ENCODE data around the gene CFAP73. TPM values are rescaled to one million over a fixed set of nuclear protein-coding genes. Genes with fewer than 3 reads are reported as not detected.

Gene CFAP73
- total RNA-seq, 6 experiments from 2014 or later = 0.15 TPM; not detected in 5

DNA sequence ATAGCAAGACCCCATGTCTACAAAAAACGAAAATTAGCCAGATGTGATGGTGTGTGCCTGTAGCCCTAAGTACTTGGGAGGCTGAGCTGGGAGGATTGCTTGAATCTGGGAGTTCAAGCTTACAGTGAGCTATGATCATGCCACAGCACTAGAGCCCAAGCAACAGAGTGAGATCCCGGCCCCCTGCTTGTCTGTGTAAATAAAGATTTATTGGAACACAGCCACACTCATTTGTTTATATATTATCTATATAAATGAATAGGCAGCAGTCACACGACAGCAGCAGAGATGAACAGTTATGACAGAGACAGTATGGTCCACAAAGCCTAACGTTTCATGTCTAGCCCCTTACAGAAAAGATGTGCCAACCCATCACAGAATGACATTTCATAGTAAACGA is 20.9 kb downstream of the CFAP73 start:
- Histone ChIP-seq H3K27ac (no peak overlapping the region), H3K4me1 (no peaks in the 10 kb centered on the region), H3K4me3 (no peak overlapping the region), H3K36me3 (peaks cover 16 to 84% (median 39%) of the 10 kb centered on the region in 4 donors), H3K9me3 (no peaks in the 10 kb centered on the region), H3K27me3 (no peaks in the 10 kb centered on the region)
- intact Hi-C loops (cut with DNase I) = loop anchor here in 1 of 2 donors (10.0 kb wide), 1 partner anchor 126 kb away; no protein-coding TSS in a partner anchor
- 82% methylated on average over 5 of the region's 5 CpGs for WGBS (ENCODE audit: insufficient coverage, low coverage, low lambda C conversion rate, missing lambda C conversion rate)
- no peak for DNase-seq
- TF ChIP-seq, protein P1, sequence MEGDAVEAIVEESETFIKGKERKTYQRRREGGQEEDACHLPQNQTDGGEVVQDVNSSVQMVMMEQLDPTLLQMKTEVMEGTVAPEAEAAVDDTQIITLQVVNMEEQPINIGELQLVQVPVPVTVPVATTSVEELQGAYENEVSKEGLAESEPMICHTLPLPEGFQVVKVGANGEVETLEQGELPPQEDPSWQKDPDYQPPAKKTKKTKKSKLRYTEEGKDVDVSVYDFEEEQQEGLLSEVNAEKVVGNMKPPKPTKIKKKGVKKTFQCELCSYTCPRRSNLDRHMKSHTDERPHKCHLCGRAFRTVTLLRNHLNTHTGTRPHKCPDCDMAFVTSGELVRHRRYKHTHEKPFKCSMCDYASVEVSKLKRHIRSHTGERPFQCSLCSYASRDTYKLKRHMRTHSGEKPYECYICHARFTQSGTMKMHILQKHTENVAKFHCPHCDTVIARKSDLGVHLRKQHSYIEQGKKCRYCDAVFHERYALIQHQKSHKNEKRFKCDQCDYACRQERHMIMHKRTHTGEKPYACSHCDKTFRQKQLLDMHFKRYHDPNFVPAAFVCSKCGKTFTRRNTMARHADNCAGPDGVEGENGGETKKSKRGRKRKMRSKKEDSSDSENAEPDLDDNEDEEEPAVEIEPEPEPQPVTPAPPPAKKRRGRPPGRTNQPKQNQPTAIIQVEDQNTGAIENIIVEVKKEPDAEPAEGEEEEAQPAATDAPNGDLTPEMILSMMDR (IDR thresholded peaks at IDR 0.05) = no peak
- TF ChIP-seq POLR2A (IDR thresholded peaks at IDR 0.05) = no peak
- no peak for ATAC-seq

DNA sequence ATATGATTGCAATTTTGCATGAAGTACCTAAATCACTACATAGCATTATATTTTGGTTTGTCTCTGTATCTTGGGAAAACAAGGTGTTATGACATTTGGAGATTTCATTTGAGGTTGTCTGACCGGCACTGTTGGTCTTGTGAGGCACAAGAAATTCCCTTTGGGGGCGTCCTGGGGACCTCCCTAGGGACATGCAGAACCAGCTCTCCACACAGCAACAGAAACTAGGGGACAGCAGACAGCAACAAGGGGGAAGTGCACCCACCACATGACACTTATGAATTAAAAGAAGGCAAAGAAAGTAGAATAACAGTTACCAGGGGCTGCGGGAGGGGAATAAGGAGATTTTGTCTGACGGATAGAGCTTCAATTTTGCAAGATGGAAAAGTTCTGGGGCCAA is 21.4 kb downstream of the CFAP73 start:
- intact Hi-C loops (cut with DNase I) = loop anchor here in 1 of 2 donors (10.0 kb wide), 1 partner anchor 126 kb away; no protein-coding TSS in a partner anchor
- Histone ChIP-seq H3K27me3 (no peaks in the 10 kb centered on the region), H3K36me3 (peaks cover 15 to 82% (median 39%) of the 10 kb centered on the region in 4 donors), H3K4me1 (no peaks in the 10 kb centered on the region), H3K4me3 (no peak overlapping the region), H3K9me3 (no peaks in the 10 kb centered on the region), H3K27ac (no peak overlapping the region)
- DNase-seq (no peak), ATAC-seq (no peak)
- TF ChIP-seq POLR2A (IDR thresholded peaks at IDR 0.05) = no peak
- TF ChIP-seq, protein P1 (IDR thresholded peaks at IDR 0.05) = no peak
- 98% methylated on average over 4 of the region's 4 CpGs for WGBS (ENCODE audit: insufficient coverage, low coverage, low lambda C conversion rate, missing lambda C conversion rate)

DNA sequence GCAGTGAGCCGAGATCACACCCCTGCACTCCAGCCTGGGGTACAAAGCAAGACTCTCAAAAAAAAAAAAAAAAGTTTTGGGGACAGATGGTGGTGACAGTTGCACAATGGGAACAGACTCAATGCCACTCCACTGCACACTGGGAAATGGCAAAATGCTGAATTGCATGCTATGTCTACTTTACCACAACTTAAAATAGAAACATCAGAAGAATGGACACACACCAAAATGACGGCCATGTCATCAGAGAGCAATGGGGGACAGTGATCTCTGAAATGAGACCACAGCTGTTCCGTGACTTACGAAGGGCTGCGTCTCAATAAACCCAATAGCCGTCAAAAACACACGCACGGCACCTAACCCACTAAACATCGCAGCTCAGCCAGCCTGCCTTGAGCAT is 22.0 kb downstream of the CFAP73 start:
- Histone ChIP-seq H3K27me3 (no peaks in the 10 kb centered on the region), H3K36me3 (peaks cover 10 to 79% (median 40%) of the 10 kb centered on the region in 4 donors), H3K27ac (no peak overlapping the region), H3K4me1 (no peaks in the 10 kb centered on the region), H3K9me3 (no peaks in the 10 kb centered on the region), H3K4me3 (no peak overlapping the region)
- 93% methylated on average over 6 of the region's 9 CpGs for WGBS (ENCODE audit: insufficient coverage, low coverage, low lambda C conversion rate, missing lambda C conversion rate)
- no peak for ATAC-seq
- DNase-seq = no peak
- TF ChIP-seq POLR2A (IDR thresholded peaks at IDR 0.05) = no peak
- TF ChIP-seq, protein P1 (IDR thresholded peaks at IDR 0.05) = no peak
- intact Hi-C loops (cut with DNase I) = loop anchor here in 1 of 2 donors (10.0 kb wide), 1 partner anchor 127 kb away; no protein-coding TSS in a partner anchor

DNA sequence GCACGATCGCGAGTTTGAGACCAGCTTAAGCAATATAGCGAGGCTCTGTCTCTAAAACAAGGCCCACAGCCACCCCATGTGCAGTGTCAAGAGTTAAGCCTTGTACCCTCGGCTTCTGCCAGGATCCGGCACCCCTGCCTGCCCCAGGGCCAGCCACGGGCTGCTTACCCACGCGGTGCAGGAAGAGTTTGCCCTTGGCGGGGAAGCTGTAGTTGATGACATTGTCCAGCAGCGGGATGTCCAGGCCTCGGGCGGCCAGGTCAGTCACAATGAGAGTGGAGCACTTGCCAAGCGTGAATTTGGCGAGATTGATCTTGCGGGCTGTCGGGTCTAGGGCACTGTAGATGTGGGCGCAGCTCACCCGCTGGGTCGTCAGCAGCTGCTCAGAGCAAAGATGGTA is 22.7 kb downstream of the CFAP73 start:
- no peak overlapping the region for H3K4me3 ChIP-seq
- ATAC-seq = no peak
- no peaks in the 10 kb centered on the region for H3K4me1 ChIP-seq
- TF ChIP-seq POLR2A (IDR thresholded peaks at IDR 0.05) = no peak
- TF ChIP-seq, protein P1 (IDR thresholded peaks at IDR 0.05) = no peak
- peaks cover 15 to 83% (median 42%) of the 10 kb centered on the region in 4 donors for H3K36me3 ChIP-seq
- DNase-seq = no peak
- no peaks in the 10 kb centered on the region for H3K27me3 ChIP-seq
- 91% methylated on average over 7 of the region's 20 CpGs for WGBS (ENCODE audit: insufficient coverage, low coverage, low lambda C conversion rate, missing lambda C conversion rate)
- intact Hi-C loops (cut with DNase I) = loop anchor here in 1 of 2 donors (10.0 kb wide), 1 partner anchor 127 kb away; no protein-coding TSS in a partner anchor
- no peaks in the 10 kb centered on the region for H3K9me3 ChIP-seq
- no peak overlapping the region for H3K27ac ChIP-seq

Measured in right lobe of liver (tissue), 6 donors.